GM10266 (cell line): Measurements from ENCODE around the gene PARN.

Experiments
- DNase-seq: peaks from one replicate; pipeline ENCODE4 v3.0.0; 2012; ENCODE audit errors: extremely low spot score
- CTCF ChIP-seq: IDR thresholded peaks from 2 replicates; pipeline ENCODE4 v1.5.1; 2012; ENCODE audit warnings: mild to moderate bottlenecking, low read depth; ENCODE audit not compliant: control insufficient read depth, insufficient read depth; ENCODE audit errors: missing control alignments

Gene PARN

DNA sequence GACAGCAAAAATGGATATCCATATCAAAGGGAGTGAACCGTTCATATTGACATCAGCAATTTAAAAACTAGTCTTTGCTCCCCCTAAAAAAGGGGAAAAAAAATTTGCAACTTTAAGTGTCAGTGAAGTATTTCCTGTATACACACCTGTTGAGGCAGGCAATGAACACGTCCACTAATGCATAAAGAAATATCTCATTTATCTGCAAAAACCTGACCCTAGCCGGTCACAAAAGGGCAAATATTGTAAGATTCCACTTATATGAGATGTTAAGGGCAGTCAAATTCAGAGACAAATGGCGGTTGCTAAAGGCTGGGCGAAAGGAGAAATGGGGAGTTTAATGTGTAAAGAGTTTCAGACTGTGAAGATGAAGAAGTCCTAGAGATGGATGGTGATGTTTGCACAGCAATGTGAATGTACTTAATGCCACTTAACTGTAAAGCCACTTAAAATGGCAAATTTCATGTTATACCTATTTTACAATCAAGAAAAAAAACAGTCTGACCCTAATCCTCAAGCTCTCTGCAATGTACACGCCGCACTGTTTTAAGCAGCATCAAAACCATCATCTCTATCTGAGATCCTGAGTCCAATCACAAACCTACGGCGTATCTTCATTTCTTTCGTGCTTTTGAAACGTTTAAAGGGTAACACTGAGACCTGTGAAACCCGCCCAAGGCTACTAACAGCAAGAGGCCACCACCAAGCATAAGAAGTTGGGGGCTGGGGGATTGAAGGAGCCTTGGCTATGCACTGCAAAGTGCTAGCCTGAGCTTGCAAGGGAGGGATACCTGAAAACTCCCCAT is 1.1 kb downstream of the PARN start:
- TF ChIP-seq CTCF = no peak
- no peak for DNase-seq

DNA sequence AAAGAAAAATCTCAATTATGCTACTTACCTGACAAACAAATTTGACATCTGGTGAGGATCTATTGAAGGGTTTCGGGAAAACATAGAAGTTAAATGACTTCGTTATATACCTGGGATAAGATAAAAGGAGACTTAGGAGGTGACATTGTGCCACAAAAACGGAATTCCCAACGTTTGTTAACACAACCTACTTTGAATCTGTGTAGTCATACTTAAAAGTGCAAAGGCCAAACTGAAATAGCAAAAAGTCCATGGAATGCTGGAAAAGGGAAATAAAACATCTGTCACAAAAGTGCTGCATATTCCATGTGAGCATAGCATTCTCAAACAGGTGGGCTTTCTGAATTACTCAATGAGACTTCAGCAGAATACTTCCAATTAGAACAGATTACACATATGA is 3.0 kb downstream of the PARN start:
- no peak for DNase-seq
- TF ChIP-seq CTCF = no peak

DNA sequence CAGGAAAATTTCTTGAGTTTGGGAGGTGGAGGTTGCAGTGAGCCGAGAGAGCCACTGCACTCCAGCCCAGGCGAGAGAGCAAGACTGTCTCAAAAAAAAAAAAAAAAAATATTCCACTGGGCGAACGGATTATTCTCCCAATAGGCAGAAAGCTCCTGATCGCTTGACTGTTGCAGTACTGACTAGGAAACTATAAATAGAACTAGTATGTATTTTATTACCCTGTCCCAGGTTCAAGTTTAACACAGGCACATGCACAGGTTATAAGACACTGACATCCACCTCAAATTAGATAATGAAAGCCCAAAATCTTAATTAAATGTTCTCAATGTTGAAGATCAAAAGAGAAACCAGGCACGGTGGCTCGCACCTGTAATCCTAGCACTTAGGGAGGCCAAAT is 11.5 kb downstream of the PARN start:
- TF ChIP-seq CTCF = no peak
- no peak for DNase-seq

- TF ChIP-seq CTCF = no peak
- DNase-seq = no peak
Measured at GRCh38 chr16:14616280-14616679, 13.8 kb downstream of the PARN start.

GRCh38 chr16:14613991-14614390 is 16.1 kb downstream of the PARN start:
- no peak for DNase-seq
- TF ChIP-seq CTCF = no peak

- DNase-seq = no peak
- TF ChIP-seq CTCF = no peak
Measured at GRCh38 chr16:14611660-14612059, 18.4 kb downstream of the PARN start.

DNA sequence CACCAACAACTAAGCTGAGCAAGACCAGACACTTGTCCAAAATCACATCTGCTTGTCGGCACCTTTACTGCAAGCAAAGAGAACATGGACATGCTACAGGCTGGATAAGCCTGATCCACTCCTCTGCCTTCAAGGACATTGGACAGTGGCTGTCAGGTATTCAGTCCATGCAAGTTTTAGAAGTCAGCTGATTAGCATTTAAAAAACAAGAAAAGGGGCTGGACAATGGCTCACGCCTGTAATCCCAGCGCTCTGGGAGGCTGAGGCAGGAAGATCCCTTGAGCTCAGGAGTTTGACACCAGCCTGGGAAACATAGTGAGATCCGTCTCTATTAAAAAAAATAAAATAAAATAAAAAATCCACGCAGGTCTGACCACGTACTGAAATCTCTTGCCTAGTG is 20.3 kb downstream of the PARN start:
- DNase-seq = no peak
- no peak for TF ChIP-seq CTCF
